Non-pigmented ciliary epithelial cell (primary cell): ENCODE results near the gene DTX3L.

Experiments used
- DNase-seq: peaks from one replicate; pipeline ENCODE4 v3.0.0-alpha.2; 2010; ENCODE audit warnings: low read depth

The DTX3L gene

GRCh38 chr3:122564155-122564912 is at the start of gene DTX3L, which contains the start of gene PARP9:
Gene DTX3L, plus strand, starts transcription at chr3:122564338. Its CDS starts 89 bp downstream, at chr3:122564427.
Gene PARP9, minus strand, starts transcription at chr3:122564300. Its CDS starts 4,680 bp downstream, at chr3:122559620.
- no peak for DNase-seq

- DNase-seq: no peak
Observed at GRCh38 chr3:122515020-122515468, 49.1 kb upstream of the DTX3L start.

- DNase-seq: no peak
Observed at GRCh38 chr3:122515870-122516269, 48.3 kb upstream of the DTX3L start.

GRCh38 chr3:122516846-122517360 is 47.2 kb upstream of the DTX3L start:
- DNase-seq: no peak

GRCh38 chr3:122519693-122520092 is 44.4 kb upstream of the DTX3L start:
- DNase-seq: no peak

- no peak for DNase-seq
Observed at GRCh38 chr3:122520861-122521260, 43.3 kb upstream of the DTX3L start.

GRCh38 chr3:122523317-122523716 is 40.8 kb upstream of the DTX3L start:
- no peak for DNase-seq

- no peak for DNase-seq
Observed at GRCh38 chr3:122530164-122530563, 34.0 kb upstream of the DTX3L start.

- DNase-seq: no peak
Observed at GRCh38 chr3:122533480-122533879, 30.7 kb upstream of the DTX3L start.

GRCh38 chr3:122533931-122534334 is 30.2 kb upstream of the DTX3L start:
- DNase-seq: peak; percentile 64

GRCh38 chr3:122535964-122536631 is 28.0 kb upstream of the DTX3L start:
- DNase-seq: no peak

GRCh38 chr3:122536632-122537001 is 27.5 kb upstream of the DTX3L start:
- DNase-seq: no peak

GRCh38 chr3:122538956-122539490 is 25.1 kb upstream of the DTX3L start:
- DNase-seq: no peak

GRCh38 chr3:122546151-122546550 is 18.0 kb upstream of the DTX3L start:
- no peak for DNase-seq

- no peak for DNase-seq
Observed at GRCh38 chr3:122548076-122548475, 16.1 kb upstream of the DTX3L start.

- no peak for DNase-seq
Observed at GRCh38 chr3:122548619-122549018, 15.5 kb upstream of the DTX3L start.

GRCh38 chr3:122553171-122553570 is 11.0 kb upstream of the DTX3L start:
- DNase-seq: no peak

GRCh38 chr3:122555275-122556071 is 8.7 kb upstream of the DTX3L start:
- DNase-seq: no peak

- DNase-seq: no peak
Observed at GRCh38 chr3:122557356-122557755, 6.8 kb upstream of the DTX3L start.

- no peak for DNase-seq
Observed at GRCh38 chr3:122558605-122559004, 5.5 kb upstream of the DTX3L start.

GRCh38 chr3:122559906-122560305 is 4.2 kb upstream of the DTX3L start:
- no peak for DNase-seq

- DNase-seq: peak; percentile 38
Observed at GRCh38 chr3:122560680-122561079, 3.5 kb upstream of the DTX3L start.
